KMS-11 (cell line): Measurements from ENCODE around the gene ROR1.

ENCODE experiments used
- H2AFZ ChIP-seq: fragments of 200-600 bp; sonication (generic); 2 replicates; pipeline ENCODE4 v1.6.1; 2016; ENCODE audit warnings: antibody characterized with exemption, mixed run types, low read depth
- H3K27ac ChIP-seq: fragments of 200-600 bp; sonication (generic); 2 replicates; pipeline ENCODE4 v1.6.1; 2016; ENCODE audit warnings: mild to moderate bottlenecking, mixed run types
- H3K27me3 ChIP-seq: fragments of 200-600 bp; sonication (generic); 2 replicates; pipeline ENCODE4 v1.6.1; 2017; ENCODE audit warnings: mild to moderate bottlenecking, low read depth, mixed run types, moderate library complexity; ENCODE audit not compliant: insufficient read depth
- H3K36me3 ChIP-seq: fragments of 200-600 bp; sonication (generic); 2 replicates; pipeline ENCODE4 v1.6.1; 2017; ENCODE audit warnings: mild to moderate bottlenecking, mixed run types; ENCODE audit not compliant: insufficient read depth
- H3K4me1 ChIP-seq: fragments of 200-600 bp; sonication (generic); 2 replicates; pipeline ENCODE4 v1.6.1; 2016; ENCODE audit warnings: mild to moderate bottlenecking, low read depth, mixed run types; ENCODE audit not compliant: poor library complexity, severe bottlenecking
- H3K4me2 ChIP-seq: fragments of 200-600 bp; sonication (generic); 2 replicates; pipeline ENCODE4 v1.7.0; 2016; ENCODE audit warnings: mild to moderate bottlenecking, mixed run types
- H3K4me3 ChIP-seq: fragments of 200-600 bp; sonication (generic); IDR thresholded peaks from 2 replicates; pipeline ENCODE4 v1.6.1; 2017; ENCODE audit warnings: low read depth, low read length, mixed read lengths; ENCODE audit not compliant: insufficient read depth
- H3K79me2 ChIP-seq: fragments of 200-600 bp; sonication (generic); 2 replicates; pipeline ENCODE4 v1.6.1; 2016; ENCODE audit warnings: low read depth, mixed run types; ENCODE audit not compliant: insufficient read depth
- H3K9ac ChIP-seq: fragments of 200-600 bp; sonication (generic); 2 replicates; pipeline ENCODE4 v1.6.1; 2016; ENCODE audit warnings: mild to moderate bottlenecking, mixed run types
- H4K20me1 ChIP-seq: fragments of 200-600 bp; sonication (generic); 2 replicates; pipeline ENCODE4 v1.6.1; 2016; ENCODE audit warnings: mild to moderate bottlenecking, mixed run types; ENCODE audit not compliant: insufficient read depth
- TF ChIP-seq, protein P1 (sequence below): fragments of 200-600 bp; sonication (generic); conservative IDR thresholded peaks from 2 replicates; pipeline ENCODE4 v1.6.1; 2017; ENCODE audit warnings: low read depth, mild to moderate bottlenecking, antibody characterized with exemption, low read length, moderate library complexity, mixed read lengths

Gene ROR1

DNA sequence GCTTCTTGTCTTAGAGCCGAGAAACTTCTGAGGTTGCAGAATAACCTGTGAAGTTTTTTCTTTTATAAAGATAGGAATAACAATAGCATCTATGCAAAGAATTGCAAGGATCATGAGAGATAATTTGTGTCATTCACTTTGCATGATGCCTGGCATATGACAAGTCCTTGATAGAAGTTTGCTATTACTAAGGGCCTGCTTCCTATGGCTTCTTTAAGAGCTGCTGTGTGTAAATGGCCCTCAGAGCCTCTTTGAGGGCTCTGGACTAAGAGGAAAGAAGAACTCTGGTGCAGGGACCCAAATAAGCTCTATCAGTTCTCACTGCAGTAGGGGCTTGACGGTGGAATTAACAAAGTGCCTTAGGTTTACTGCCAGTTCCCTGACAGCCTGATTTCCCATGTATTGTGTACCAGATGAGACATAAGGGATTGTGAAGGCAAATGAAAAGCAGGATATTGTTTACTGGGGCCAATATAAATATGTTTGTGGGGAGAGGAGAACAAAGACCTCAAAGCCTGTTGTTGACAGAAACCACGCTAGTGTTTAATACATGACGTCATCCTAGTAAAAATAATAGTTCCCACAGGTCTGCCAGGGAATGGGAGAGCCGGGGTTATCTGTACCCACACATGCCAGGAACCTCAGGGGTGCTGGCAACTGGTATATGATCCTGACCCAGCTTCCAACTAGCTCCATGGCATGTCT lies 298.4 kb downstream of the ROR1 start:
- Histone ChIP-seq H3K4me1 (peaks cover 20% of the 10 kb centered on the region), H2AFZ (no peak overlapping the region), H4K20me1 (no peaks in the 10 kb centered on the region), H3K27me3 (no peaks in the 10 kb centered on the region), H3K27ac (no peak overlapping the region), H3K4me3 (no peak overlapping the region), H3K9ac (no peak overlapping the region), H3K4me2 (no peak overlapping the region), H3K36me3 (no peaks in the 10 kb centered on the region), H3K79me2 (no peaks in the 10 kb centered on the region)
- TF ChIP-seq, protein P1, sequence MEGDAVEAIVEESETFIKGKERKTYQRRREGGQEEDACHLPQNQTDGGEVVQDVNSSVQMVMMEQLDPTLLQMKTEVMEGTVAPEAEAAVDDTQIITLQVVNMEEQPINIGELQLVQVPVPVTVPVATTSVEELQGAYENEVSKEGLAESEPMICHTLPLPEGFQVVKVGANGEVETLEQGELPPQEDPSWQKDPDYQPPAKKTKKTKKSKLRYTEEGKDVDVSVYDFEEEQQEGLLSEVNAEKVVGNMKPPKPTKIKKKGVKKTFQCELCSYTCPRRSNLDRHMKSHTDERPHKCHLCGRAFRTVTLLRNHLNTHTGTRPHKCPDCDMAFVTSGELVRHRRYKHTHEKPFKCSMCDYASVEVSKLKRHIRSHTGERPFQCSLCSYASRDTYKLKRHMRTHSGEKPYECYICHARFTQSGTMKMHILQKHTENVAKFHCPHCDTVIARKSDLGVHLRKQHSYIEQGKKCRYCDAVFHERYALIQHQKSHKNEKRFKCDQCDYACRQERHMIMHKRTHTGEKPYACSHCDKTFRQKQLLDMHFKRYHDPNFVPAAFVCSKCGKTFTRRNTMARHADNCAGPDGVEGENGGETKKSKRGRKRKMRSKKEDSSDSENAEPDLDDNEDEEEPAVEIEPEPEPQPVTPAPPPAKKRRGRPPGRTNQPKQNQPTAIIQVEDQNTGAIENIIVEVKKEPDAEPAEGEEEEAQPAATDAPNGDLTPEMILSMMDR = no peak

DNA sequence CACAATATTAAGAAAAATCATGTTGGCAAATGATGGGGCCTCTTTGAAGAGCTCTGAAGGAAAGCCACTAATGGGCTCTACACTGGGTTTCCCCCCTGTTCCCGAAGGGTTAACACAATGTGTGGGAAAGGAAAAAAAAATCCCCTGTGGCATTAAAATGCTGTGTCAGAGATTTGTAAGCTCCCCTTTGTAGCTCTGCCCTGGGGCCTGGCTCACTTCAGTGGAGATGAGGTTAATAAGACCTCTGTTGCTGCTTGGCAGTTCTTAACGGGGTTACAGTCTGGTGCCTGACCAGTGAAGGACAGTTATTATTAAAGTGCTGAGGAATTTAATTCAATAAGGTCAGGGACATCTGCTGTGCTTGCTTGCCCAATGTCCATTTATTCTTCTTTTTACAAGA lies 299.9 kb downstream of the ROR1 start:
- Histone ChIP-seq H3K4me3 (no peak overlapping the region), H3K36me3 (no peaks in the 10 kb centered on the region), H3K27ac (no peak overlapping the region; the same call in 1 of the 2 replicates), H3K9ac (no peak overlapping the region), H4K20me1 (no peaks in the 10 kb centered on the region), H3K79me2 (no peaks in the 10 kb centered on the region), H3K27me3 (no peaks in the 10 kb centered on the region), H3K4me1 (peaks cover 20% of the 10 kb centered on the region), H2AFZ (no peak overlapping the region), H3K4me2 (peak overlapping the region; percentile 34)
- TF ChIP-seq, protein P1 = no peak

DNA sequence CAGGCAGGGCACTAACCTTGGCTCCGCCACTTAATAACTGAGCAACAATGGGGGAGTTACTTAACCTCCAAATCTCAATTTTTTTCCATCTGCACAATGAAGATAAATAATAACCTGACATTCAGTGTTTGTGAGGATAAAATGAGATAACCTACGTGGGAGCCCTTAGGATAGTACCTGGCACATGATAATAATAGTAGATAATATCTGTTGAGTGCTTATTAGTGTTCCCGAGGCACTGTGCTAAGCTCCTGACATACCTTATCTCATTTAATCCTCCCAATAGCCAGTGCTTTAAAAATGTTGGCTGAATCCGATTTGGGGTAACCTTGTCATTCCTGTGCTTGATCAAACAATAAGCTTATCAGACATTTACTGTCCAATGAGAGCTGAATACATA lies 300.9 kb downstream of the ROR1 start:
- H3K79me2 ChIP-seq = no peaks in the 10 kb centered on the region
- H3K4me3 ChIP-seq = no peak overlapping the region
- peaks cover 20% of the 10 kb centered on the region for H3K4me1 ChIP-seq
- no peaks in the 10 kb centered on the region for H4K20me1 ChIP-seq
- no peak overlapping the region for H3K4me2 ChIP-seq
- no peak overlapping the region for H2AFZ ChIP-seq
- no peaks in the 10 kb centered on the region for H3K27me3 ChIP-seq
- H3K27ac ChIP-seq = no peak overlapping the region
- H3K9ac ChIP-seq = no peak overlapping the region
- TF ChIP-seq, protein P1 = no peak
- no peaks in the 10 kb centered on the region for H3K36me3 ChIP-seq

DNA sequence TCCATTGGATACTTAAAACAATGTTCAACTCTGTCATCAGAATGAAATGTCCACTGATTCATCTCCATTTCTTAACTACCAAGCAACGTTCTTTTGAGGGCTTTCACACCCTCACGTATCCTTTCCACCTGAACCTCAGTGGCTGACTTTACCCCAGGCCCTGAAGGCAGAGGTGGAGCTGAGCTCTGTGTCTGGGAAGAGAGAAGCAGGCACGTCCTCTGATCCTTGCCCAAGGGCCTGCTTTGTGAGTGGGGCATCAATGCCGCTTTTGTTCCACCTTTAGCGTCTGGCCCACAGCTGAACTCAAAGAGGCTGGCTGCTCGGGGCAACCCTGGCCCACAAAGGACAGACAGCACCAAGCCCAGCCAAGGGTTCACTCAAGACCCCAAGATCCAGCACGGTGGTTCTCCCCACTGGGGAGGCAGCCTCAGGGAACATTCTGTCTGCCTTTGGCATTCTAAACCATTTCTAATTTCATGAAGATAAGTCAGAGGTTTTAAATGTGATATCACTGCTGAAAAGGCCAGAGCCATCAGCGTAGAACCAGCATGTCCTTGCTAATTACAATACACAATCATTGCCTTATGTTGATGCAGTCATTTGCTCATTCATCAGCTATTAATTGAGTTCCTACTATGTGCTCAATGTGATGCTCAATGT lies 303.6 kb downstream of the ROR1 start:
- no peak overlapping the region for H2AFZ ChIP-seq
- H3K4me3 ChIP-seq = no peak overlapping the region
- H3K36me3 ChIP-seq = no peaks in the 10 kb centered on the region
- no peaks in the 10 kb centered on the region for H3K79me2 ChIP-seq
- H4K20me1 ChIP-seq = no peaks in the 10 kb centered on the region
- H3K9ac ChIP-seq = no peak overlapping the region
- H3K27ac ChIP-seq = no peak overlapping the region
- H3K27me3 ChIP-seq = no peaks in the 10 kb centered on the region
- H3K4me2 ChIP-seq = no peak overlapping the region
- H3K4me1 ChIP-seq = peaks cover 20% of the 10 kb centered on the region
- TF ChIP-seq, protein P1 = no peak
